CD14-positive monocyte (primary cell): ENCODE measurements around the gene ZDHHC24. TPM values are rescaled to one million over a fixed set of nuclear protein-coding genes. Genes with fewer than 3 reads are reported as not detected.

Source experiments
- DNase-seq, 3 donors: peaks; one replicate each; pipeline ENCODE4 v3.0.0-alpha.2; 2011 to 2022
- H2AFZ ChIP-seq: 2 replicates; pipeline ENCODE4 v1.6.0; 2012; ENCODE audit warnings: mild to moderate bottlenecking, low read depth, low read length, inconsistent platforms; ENCODE audit not compliant: insufficient read depth, poor library complexity, severe bottlenecking
- H3K27ac ChIP-seq, 2 donors: 1 replicate in 1 of 2; 2 replicates in 1 of 2; pipeline ENCODE4 v1.5.1; 2012 to 2013; ENCODE audit warnings: low read length in 2 of 2, control low read depth in 1 of 2, inconsistent platforms in 1 of 2, low read depth in 1 of 2, mild to moderate bottlenecking in 1 of 2
- H3K27me3 ChIP-seq, 2 donors: one replicate each; pipeline versions ENCODE4 v1.6.0 to v1.6.1; 2011 to 2013; ENCODE audit warnings: low read length in 2 of 2; ENCODE audit not compliant: control insufficient read depth in 2 of 2, insufficient read depth in 2 of 2
- H3K36me3 ChIP-seq, 2 donors: replicated peaks in 1 of 2; 1 replicate in 1 of 2; 2 replicates in 1 of 2; pipeline versions ENCODE4 v1.5.1 to v1.6.1; 2012 to 2013; ENCODE audit warnings: low read length in 2 of 2, control low read depth in 1 of 2, inconsistent platforms in 1 of 2, mild to moderate bottlenecking in 1 of 2; ENCODE audit not compliant: insufficient read depth in 2 of 2, control insufficient read depth in 1 of 2
- H3K4me1 ChIP-seq, 2 donors: 1 replicate in 1 of 2; 2 replicates in 1 of 2; pipeline versions ENCODE4 v1.5.1 to v1.6.1; 2012 to 2013; ENCODE audit warnings: low read length in 2 of 2, control low read depth in 1 of 2, inconsistent platforms in 1 of 2, mild to moderate bottlenecking in 1 of 2, moderate library complexity in 1 of 2; ENCODE audit not compliant: insufficient read depth in 2 of 2, control insufficient read depth in 1 of 2
- H3K4me2 ChIP-seq: replicated peaks from 2 replicates; pipeline ENCODE3; 2012; ENCODE audit warnings: low read length, moderate library complexity, mild to moderate bottlenecking; ENCODE audit not compliant: poor library complexity, severe bottlenecking; ENCODE audit errors: extremely low read depth
- H3K4me3 ChIP-seq, 3 experiments: fragments of 200-600 bp in 1 of 3; sonication (generic) in 1 of 3; replicated peaks in 1 of 3; 1 replicate in 2 of 3; 2 replicates in 1 of 3; pipeline ENCODE4 v1.5.1; 2011 to 2013; ENCODE audit warnings: low read length in 3 of 3, mild to moderate bottlenecking in 3 of 3, control low read depth in 2 of 3, low read depth in 2 of 3, inconsistent platforms in 1 of 3, moderate library complexity in 1 of 3
- H3K79me2 ChIP-seq: 2 replicates; pipeline ENCODE4 v1.6.0; 2012; ENCODE audit warnings: mild to moderate bottlenecking, control low read depth, inconsistent platforms, low read length, moderate library complexity; ENCODE audit not compliant: insufficient read depth
- H3K9ac ChIP-seq: 2 replicates; pipeline ENCODE4 v1.6.0; 2017; ENCODE audit warnings: low read length, mild to moderate bottlenecking; ENCODE audit not compliant: insufficient read depth, poor library complexity, severe bottlenecking
- H3K9me3 ChIP-seq, 2 donors: replicated peaks in 1 of 2; 1 replicate in 1 of 2; 2 replicates in 1 of 2; pipeline versions ENCODE4 v1.5.1 to v1.6.1; 2012 to 2013; ENCODE audit warnings: low read length in 2 of 2, control low read depth in 1 of 2; ENCODE audit not compliant: control insufficient read depth in 1 of 2, insufficient read depth in 1 of 2
- H4K20me1 ChIP-seq: 2 replicates; pipeline ENCODE4 v1.6.0; 2012; ENCODE audit warnings: mild to moderate bottlenecking, low read length, control low read depth, moderate library complexity; ENCODE audit not compliant: insufficient read depth
- H3K27ac Mint-ChIP-seq, 7 donors: one replicate each; pipeline ENCODE4 v1.8.0; 2020; ENCODE audit warnings: mild to moderate bottlenecking in 7 of 7, mixed read lengths in 7 of 7, moderate library complexity in 6 of 7, inconsistent platforms in 2 of 7
- H3K27me3 Mint-ChIP-seq, 3 donors: one replicate each; pipeline ENCODE4 v1.8.0; 2021 to 2022; ENCODE audit warnings: low read depth in 3 of 3, mild to moderate bottlenecking in 3 of 3, mixed read lengths in 3 of 3, moderate library complexity in 3 of 3, inconsistent platforms in 1 of 3
- H3K36me3 Mint-ChIP-seq, 2 donors: one replicate each; pipeline ENCODE4 v1.8.0; 2020; ENCODE audit warnings: mixed read lengths in 2 of 2, inconsistent platforms in 1 of 2, mild to moderate bottlenecking in 1 of 2
- H3K4me1 Mint-ChIP-seq: one replicate; pipeline ENCODE4 v1.8.0; 2020; ENCODE audit warnings: mild to moderate bottlenecking, mixed read lengths
- H3K4me3 Mint-ChIP-seq, 2 donors: one replicate each; pipeline ENCODE4 v1.8.0; 2020; ENCODE audit warnings: mild to moderate bottlenecking in 2 of 2, mixed read lengths in 2 of 2, moderate library complexity in 1 of 2
- H3K9me3 Mint-ChIP-seq, 7 donors: one replicate each; pipeline ENCODE4 v1.8.0; 2020 to 2022; ENCODE audit warnings: mixed read lengths in 7 of 7, mild to moderate bottlenecking in 6 of 7, moderate library complexity in 6 of 7, inconsistent platforms in 2 of 7
- CTCF ChIP-seq: fragments of 200-600 bp; IDR thresholded peaks from one replicate; pipeline ENCODE4 v1.8.0; 2022; ENCODE audit warnings: antibody characterized with exemption, mild to moderate bottlenecking
- WGBS: methylation state at CpG from one replicate; pipeline ENCODE4 v1.1.5; 2013; ENCODE audit warnings: missing lambda C conversion rate; ENCODE audit not compliant: insufficient coverage; 5-methylcytosine and 5-hydroxymethylcytosine counted together
- intact Hi-C, 2 donors: fragments of 100-400 bp; cut with micrococcal nuclease; formaldehyde crosslinking; loops; one replicate each; pipeline versions ENCODE4 v1.15.0 to v1.15.1; 2023
- polyA plus RNA-seq, 3 donors: library from polyadenylated mRNA; depleted of rRNA in 1 of 3; unstranded in 2 of 3; stranded (reverse) in 1 of 3; fragments of 300-500 nt in 2 of 3; fragments of >200 nt in 1 of 3; fragmentation: Illumina TruSeq in 2 of 3; gene quantifications; 1 replicate in 2 of 3; 2 replicates in 1 of 3; pipeline ENCODE4 v1.2.3, GENCODE V29; 2012 to 2021

Gene ZDHHC24
- polyA plus RNA-seq, 3 donors, result 10.9 to 14.0 (median 11.9) TPM

GRCh38 chr11:66491315-66491935, 54.4 kb downstream of the ZDHHC24 start:
- H2AFZ ChIP-seq, result no peak overlapping the region
- H3K9ac ChIP-seq, result no peak overlapping the region
- H3K4me2 ChIP-seq, result no peak overlapping the region
- intact Hi-C loops, result no loop called here
- Mint-ChIP-seq H3K27me3 (peaks cover 0 to 5% (median 0%) of the 10 kb centered on the region in 3 donors), H3K36me3 (peaks cover 55 to 86% of the 10 kb centered on the region in 2 donors), H3K4me1 (no peaks in the 10 kb centered on the region), H3K27ac (no peak overlapping the region), H3K9me3 (no peaks in the 10 kb centered on the region), H3K4me3 (no peak overlapping the region)
- DNase-seq, result no peak
- TF ChIP-seq CTCF, result peak; percentile 42
- H3K27me3 ChIP-seq, result no peaks in the 10 kb centered on the region
- H3K36me3 ChIP-seq, result peaks cover 60 to 96% of the 10 kb centered on the region in 2 donors
- no peaks in the 10 kb centered on the region for H3K4me1 ChIP-seq
- no peaks in the 10 kb centered on the region for H3K9me3 ChIP-seq
- no peak overlapping the region for H3K4me3 ChIP-seq
- WGBS, result 95% methylated on average over 8 of the region's 20 CpGs
- no peaks in the 10 kb centered on the region for H3K79me2 ChIP-seq
- no peak overlapping the region for H3K27ac ChIP-seq
- H4K20me1 ChIP-seq, result no peaks in the 10 kb centered on the region

GRCh38 chr11:66489636-66490035, 56.2 kb downstream of the ZDHHC24 start:
- Histone ChIP-seq H3K27me3 (no peaks in the 10 kb centered on the region), H3K4me1 (no peaks in the 10 kb centered on the region), H3K36me3 (peaks cover 53 to 98% of the 10 kb centered on the region in 2 donors), H2AFZ (no peak overlapping the region), H3K79me2 (no peaks in the 10 kb centered on the region), H4K20me1 (no peaks in the 10 kb centered on the region), H3K4me2 (no peak overlapping the region), H3K27ac (no peak overlapping the region), H3K4me3 (no peak overlapping the region), H3K9me3 (no peaks in the 10 kb centered on the region), H3K9ac (no peak overlapping the region)
- H3K27ac Mint-ChIP-seq, result no peak overlapping the region
- intact Hi-C loops, result no loop called here
- no peak for TF ChIP-seq CTCF
- no peak overlapping the region for H3K4me3 Mint-ChIP-seq
- peaks cover 0 to 5% (median 0%) of the 10 kb centered on the region in 3 donors for H3K27me3 Mint-ChIP-seq
- H3K36me3 Mint-ChIP-seq, result peaks cover 61 to 88% of the 10 kb centered on the region in 2 donors
- WGBS, result 97% methylated on average over 7 of the region's 7 CpGs
- H3K9me3 Mint-ChIP-seq, result no peaks in the 10 kb centered on the region
- no peak for DNase-seq
- no peaks in the 10 kb centered on the region for H3K4me1 Mint-ChIP-seq
